Measurements from ENCODE around the gene LGR4.
"Not testable (repeated sequence)": the region's sequence is repeated elsewhere in the genome, so short reads cannot be mapped to it uniquely, and the experiment has no call there.

Gene LGR4

GRCh38 chr11:27347359-27348339, 124.9 kb downstream of the LGR4 start:
- no peak for DNase-seq (ENCODE audit: extremely low read depth, low read depth)
- no peak for TF ChIP-seq CTCF (IDR thresholded peaks at IDR 0.05; ENCODE audit: low read depth, low read length)

- no peak for DNase-seq (ENCODE audit: extremely low read depth, low read depth)
- no peak for TF ChIP-seq CTCF (IDR thresholded peaks at IDR 0.05; ENCODE audit: low read depth, low read length)
These were observed 132.6 kb downstream of the LGR4 start for GRCh38 chr11:27339941-27340340.

GRCh38 chr11:27334764-27335163, 137.8 kb downstream of the LGR4 start:
- DNase-seq (ENCODE audit: extremely low read depth, low read depth), result not testable (repeated sequence)

- no peak for TF ChIP-seq CTCF (IDR thresholded peaks at IDR 0.05; ENCODE audit: low read depth, low read length)
- DNase-seq (ENCODE audit: extremely low read depth, low read depth), result no peak
These were observed 140.6 kb downstream of the LGR4 start for GRCh38 chr11:27331981-27332380.

GRCh38 chr11:27330633-27331270, 141.8 kb downstream of the LGR4 start:
- TF ChIP-seq CTCF (IDR thresholded peaks at IDR 0.05; ENCODE audit: low read depth, low read length), result no peak

GRCh38 chr11:27329867-27330632, 142.5 kb downstream of the LGR4 start:
- no peak for DNase-seq (ENCODE audit: extremely low read depth, low read depth)
- no peak for TF ChIP-seq CTCF (IDR thresholded peaks at IDR 0.05; ENCODE audit: low read depth, low read length)

More at GRCh38 chr11:27330633-27331270, 141.8 kb downstream of the LGR4 start:
- no peak for DNase-seq (ENCODE audit: extremely low read depth, low read depth)

- no peak for TF ChIP-seq CTCF (IDR thresholded peaks at IDR 0.05; ENCODE audit: low read depth, low read length)
- DNase-seq (ENCODE audit: extremely low read depth, low read depth), result no peak
These were observed 144.0 kb downstream of the LGR4 start for GRCh38 chr11:27328614-27329013.

- DNase-seq (ENCODE audit: extremely low read depth, low read depth), result not testable (repeated sequence)
These were observed 145.5 kb downstream of the LGR4 start for GRCh38 chr11:27327064-27327463.

GRCh38 chr11:27322196-27322595, 150.4 kb downstream of the LGR4 start:
- DNase-seq (ENCODE audit: extremely low read depth, low read depth), result not testable (repeated sequence)

GRCh38 chr11:27321340-27321739, 151.2 kb downstream of the LGR4 start:
- DNase-seq (ENCODE audit: extremely low read depth, low read depth), result not testable (repeated sequence)
